CD4-positive, alpha-beta T cell treated with Interleukin-17A for 1 hour (primary cell): ENCODE measurements around the gene HMGB1.
A peak's percentile ranks its signal among the peaks of the same experiment; 100 is the strongest.

ENCODE experiments used
- DNase-seq: peaks from one replicate; pipeline ENCODE4 v3.0.0-alpha.2; 2020

HMGB1 gene

GRCh38 chr13:30465593-30466357 lies at the start of gene HMGB1:
Gene HMGB1, minus strand, starts transcription at chr13:30465936. Its CDS starts 2,256 bp downstream, at chr13:30463680.
- peak; percentile 98 for DNase-seq

DNA sequence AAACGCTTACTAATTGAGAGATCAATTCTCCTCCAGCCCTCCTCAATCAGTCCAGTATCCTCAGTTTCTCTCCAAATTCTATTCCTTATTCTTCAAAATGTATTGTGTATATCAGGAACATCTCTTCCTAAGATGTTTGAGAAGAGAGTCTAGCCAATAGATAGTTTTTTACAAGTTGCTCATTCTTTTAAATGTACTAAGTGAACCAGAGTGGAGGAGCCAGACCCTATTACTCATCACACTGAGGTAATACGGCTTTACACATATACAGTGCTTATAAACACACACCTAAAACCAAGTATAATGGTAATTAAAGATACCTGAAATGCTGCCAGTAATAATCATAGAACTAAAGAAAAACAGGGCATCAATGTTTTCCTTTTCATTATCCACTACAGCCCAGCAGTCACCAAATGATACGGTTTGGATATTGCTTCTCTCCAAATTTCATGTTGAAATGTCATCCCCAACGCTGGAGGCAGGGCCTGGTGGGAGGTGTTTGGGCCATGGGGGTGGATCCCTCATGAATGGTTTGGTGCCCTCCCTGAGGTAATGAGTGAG lies 45.2 kb upstream of the HMGB1 start:
- DNase-seq: no peak

DNA sequence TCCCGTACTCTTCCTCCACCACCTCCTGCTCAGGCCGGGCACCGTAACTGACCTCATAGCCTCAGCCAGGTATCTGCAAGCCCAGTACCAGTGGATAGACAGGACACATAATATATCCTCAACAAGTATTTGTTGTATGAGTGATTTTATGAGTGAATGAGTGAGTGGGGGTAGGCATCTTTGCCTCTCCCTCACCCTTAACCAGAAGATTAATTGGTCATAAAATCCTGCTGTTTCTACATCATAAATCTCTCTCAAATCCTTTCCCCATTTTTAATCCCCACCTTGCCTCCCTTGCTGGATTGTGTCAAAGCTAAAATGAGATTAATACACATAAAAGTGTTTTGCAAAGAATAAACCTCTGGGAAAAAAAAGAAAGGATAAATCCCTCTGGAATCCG lies 44.4 kb upstream of the HMGB1 start:
- DNase-seq: no peak

DNA sequence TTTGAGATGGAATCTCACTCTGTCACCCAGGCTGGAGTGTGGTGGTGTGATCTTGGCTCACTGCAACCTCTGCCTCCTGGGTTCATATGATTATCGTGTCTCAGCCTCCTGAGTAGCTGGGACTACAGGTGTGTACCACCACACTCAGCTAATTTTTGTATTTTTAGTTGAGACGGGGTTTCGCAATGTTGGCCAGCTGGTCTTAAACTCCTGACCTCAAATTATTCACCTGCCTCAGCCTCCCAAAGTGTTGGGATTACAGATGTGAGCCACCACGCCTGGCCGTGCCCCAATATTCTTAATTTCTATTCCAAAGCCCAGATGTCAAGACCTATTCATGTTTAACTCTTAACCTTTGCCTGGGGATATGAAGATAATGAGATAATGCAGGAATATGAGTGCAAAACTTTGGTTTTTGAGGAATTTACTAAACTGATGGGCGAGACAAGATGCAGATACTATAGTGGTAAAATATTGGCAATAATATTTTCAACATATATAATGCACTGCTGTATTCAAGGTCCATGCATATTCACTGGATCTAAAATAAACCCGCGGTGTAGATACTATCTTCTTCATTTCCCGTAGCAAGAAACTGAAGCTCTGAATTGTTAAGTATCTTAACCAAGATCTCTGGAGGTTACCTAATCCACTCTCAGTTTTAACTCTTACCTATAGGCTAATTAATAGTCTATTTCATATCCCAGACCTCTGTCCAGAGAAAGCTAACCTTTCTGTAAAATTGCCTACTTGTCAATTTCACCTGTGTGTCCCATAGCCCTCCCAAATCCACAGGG lies 43.7 kb upstream of the HMGB1 start:
- DNase-seq: no peak

GRCh38 chr13:30504081-30504480 lies 38.3 kb upstream of the HMGB1 start:
- DNase-seq: no peak

DNA sequence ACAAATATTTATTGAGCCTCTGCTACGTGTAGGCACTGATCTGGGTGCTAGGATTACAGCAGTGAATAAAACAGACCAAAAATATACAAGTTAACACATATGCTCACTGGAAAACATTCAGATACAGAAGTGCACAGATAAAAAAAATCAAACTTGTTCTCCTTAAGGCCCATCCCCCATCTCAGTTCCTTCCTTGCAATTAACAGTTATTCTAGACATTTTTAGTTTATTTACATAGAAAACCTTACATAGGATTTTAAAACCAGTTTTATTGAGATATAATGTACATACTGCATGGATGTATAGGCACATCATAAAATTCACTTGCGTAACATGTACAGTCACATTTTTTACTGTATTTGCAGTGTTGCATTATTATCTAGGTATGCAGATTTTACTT lies 36.5 kb upstream of the HMGB1 start:
- DNase-seq: no peak

- no peak for DNase-seq
Observed at GRCh38 chr13:30499338-30499737, 33.6 kb upstream of the HMGB1 start.

- no peak for DNase-seq
Observed at GRCh38 chr13:30496147-30496546, 30.4 kb upstream of the HMGB1 start.

DNA sequence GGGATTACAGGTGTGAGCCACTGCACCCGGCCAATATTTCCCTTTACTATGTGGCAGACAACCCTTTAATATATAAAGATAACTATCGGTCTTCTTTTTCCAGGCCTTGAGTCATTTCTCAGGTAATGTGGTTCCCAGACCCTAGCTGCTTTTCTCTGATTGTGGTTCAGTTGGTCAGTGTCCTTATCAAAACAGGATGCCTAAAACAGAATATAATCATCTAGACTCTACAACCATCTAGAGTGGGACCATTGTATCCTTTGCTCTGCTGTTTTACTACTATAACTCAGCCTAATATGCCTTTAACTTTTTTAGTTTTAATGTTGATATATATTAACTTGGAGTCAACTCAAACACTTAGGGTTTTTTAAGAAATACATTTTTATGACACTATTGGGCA lies 30.0 kb upstream of the HMGB1 start:
- no peak for DNase-seq

GRCh38 chr13:30493658-30494381 lies 28.1 kb upstream of the HMGB1 start:
- no peak for DNase-seq

GRCh38 chr13:30487075-30487470 lies 21.3 kb upstream of the HMGB1 start:
- DNase-seq: no peak

DNA sequence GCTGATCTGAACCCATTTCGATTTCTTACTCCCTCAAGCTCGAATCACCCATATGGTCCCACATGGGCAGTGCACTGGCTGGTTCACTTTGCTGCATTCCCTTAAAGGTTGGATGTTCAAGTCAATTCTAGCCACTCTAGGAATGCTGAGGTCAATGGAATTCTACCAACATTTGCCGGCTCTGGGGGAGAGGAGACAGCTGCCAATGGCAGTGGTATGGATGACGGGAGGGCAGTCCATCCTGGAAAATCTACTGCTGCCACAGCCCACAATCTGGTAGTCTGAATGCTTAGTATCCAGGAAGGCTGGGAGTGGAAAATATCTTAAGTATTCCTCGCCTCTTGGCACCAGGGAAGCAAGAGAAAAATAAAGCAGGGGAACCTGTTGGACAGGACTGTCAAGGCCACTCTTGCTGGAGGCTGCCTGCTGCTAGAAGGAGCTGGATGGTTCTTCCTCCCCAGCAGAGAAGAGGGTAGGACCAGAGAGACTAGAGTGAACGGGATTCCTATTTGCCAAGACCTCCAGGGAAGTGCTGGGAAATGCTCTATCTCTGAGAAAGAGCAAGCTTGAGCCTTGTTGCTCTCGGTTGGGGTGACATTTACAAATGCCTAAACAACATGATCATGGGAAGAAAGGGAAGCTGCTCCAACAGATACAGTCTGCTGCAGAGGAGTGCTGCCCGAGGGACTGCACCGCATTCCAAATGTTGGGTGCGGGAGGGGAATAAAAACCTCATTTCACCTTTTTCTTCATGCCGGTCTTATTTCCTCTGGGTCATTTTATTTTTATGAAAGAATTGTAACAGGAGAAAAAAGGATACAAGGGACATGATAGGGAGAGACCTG lies 20.7 kb upstream of the HMGB1 start:
- no peak for DNase-seq

GRCh38 chr13:30481241-30481760 lies 15.6 kb upstream of the HMGB1 start:
- DNase-seq: no peak

DNA sequence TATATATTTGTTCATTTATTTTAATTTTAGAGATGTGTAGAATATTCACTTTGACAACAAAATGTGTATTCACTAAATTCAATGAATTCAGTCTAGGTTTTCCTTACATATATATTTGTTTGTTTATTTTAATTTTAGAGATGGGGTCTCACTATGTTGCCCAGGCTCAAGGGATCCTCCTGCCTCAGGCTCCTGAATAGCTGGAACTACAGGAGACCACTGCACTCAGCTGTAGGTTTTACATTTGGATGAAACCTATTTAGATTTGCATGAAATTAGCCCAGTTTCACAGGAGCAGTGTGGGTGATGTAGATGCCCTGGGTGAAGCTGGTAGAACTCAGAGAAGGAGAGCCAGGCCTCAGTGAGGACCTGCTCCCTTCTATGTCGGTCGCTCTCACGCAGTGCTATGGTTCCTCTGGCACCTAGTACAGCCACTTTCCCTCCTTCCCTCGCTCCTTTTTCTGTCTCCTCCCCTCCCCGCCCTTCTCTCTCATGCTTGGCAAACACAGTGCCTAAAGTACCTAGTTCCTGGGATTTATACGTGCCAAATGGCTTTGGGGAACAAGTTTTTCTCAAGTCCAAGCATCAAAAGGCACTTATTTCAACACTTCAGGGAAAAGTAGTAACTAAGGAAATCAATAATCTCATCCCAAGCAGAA lies 14.7 kb upstream of the HMGB1 start:
- no peak for DNase-seq

DNA sequence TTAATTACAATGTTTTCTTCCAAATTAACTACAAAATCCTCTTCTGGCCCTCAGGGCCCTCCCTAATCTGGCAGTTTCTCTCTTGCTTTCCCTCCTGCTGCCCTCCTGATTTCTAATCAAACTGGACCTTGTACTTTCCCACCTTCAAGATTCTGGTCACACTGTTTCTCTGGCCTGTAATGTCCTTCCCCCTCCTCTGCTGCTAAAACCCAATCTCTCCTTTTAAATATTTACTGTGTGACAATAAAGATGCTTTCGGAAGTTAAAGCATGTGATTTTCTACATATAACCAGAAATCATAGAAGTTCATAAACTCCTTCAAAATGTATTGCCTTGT lies 14.1 kb upstream of the HMGB1 start:
- DNase-seq: no peak

DNA sequence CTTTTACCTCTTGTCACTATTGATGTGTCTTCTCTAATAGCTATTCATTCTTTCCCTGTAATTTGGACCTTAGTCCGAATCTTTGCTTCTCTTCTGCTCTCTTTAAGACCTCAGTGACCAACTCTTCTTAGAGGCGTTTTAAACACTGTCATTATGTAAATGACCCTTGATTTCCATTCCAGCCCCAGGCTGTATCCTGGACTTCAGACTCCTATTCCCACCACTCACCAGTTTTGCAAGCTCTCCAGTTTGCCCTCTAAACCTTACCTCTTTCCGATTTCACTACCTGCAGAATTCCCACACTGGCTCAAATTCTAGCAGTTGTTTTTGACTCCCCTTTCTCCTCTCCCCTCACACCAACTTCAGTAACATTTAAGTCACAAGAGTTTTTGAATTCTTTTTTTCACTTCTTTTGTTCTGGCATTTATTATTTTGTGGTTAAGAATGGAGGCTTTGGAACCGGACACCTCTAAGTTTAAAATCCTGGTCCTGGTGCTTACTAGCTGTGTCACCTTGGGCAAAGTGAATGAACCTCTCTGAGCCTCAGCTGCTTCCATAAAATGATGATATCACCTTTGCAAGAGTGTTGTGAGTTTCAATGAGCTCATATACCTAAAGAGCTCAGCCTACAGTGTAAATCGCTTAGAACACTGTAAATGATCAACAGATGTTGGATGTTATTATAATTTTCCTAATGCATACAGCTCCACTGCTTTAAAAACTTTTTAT lies 13.6 kb upstream of the HMGB1 start:
- DNase-seq: no peak

- DNase-seq: no peak
Observed at GRCh38 chr13:30477346-30478195, 11.8 kb upstream of the HMGB1 start.

GRCh38 chr13:30473675-30474074 lies 7.9 kb upstream of the HMGB1 start:
- no peak for DNase-seq

DNA sequence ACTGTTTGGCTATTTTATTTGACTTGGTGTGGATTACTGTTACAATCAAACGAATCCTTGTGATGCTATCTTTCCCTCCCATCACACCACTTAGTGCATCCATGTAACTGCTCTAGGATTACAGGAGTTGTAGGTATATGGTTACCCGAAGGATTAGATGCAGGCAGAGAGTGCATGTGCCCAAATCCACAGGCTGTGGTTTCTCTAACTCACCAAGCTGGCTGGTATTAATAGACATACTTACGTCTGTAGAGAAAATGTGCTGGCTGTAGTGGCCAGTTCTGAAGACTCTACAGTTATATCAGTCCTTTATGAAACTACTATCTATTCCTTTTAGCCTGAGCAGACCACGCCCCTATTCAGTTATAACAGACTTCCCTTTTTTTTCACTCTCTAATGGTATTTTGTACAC lies 1.1 kb upstream of the HMGB1 start:
- DNase-seq: no peak

GRCh38 chr13:30466358-30466714 lies 600 bp upstream of the HMGB1 start:
- no peak for DNase-seq
